B cell (primary cell): ENCODE measurements around the gene GLB1L2. TPM values are rescaled to one million over a fixed set of nuclear protein-coding genes. Genes with fewer than 3 reads are reported as not detected.

ENCODE experiments used
- ATAC-seq: fragments of 200-7000 bp; cut with Tn5 transposase; one replicate; pipeline ENCODE4 v1.10.0; 2021; ENCODE audit warnings: low read depth, mild to moderate bottlenecking, moderate number of reproducible peaks, moderate library complexity
- CTCF ChIA-PET: fragments of 350-600 bp; sonication (Branson Sonifier 250); formaldehyde crosslinking; loops from one replicate; lab custom pipeline; 2021; ENCODE audit warnings: antibody characterized with exemption, inconsistent platforms; lab: Charles Lee
- POLR2A ChIA-PET: fragments of 350-600 bp; sonication (Branson Sonifier 250); formaldehyde crosslinking; loops from one replicate; lab custom pipeline; 2021; ENCODE audit warnings: antibody characterized with exemption; lab: Charles Lee
- DNase-seq: peaks from one replicate; pipeline ENCODE4 v3.0.0; 2013
- H2AFZ ChIP-seq: 2 replicates; pipeline ENCODE4 v1.6.1; 2012; ENCODE audit warnings: mild to moderate bottlenecking, low read depth, low read length; ENCODE audit not compliant: insufficient read depth, poor library complexity, severe bottlenecking
- H3K27ac ChIP-seq, 2 donors: 1 replicate in 1 of 2; 2 replicates in 1 of 2; pipeline ENCODE4 v1.5.1; 2012 to 2013; ENCODE audit warnings: low read length in 2 of 2, mild to moderate bottlenecking in 2 of 2, moderate library complexity in 1 of 2
- H3K27me3 ChIP-seq, 4 experiments: fragments of 200-600 bp in 1 of 4; sonication (generic) in 1 of 4; replicated peaks in 1 of 4; 1 replicate in 2 of 4; 2 replicates in 2 of 4; pipeline versions ENCODE4 v1.6.1 to v1.7.0; 2013 to 2016; ENCODE audit warnings: low read length in 3 of 4, mild to moderate bottlenecking in 2 of 4, mixed read lengths in 1 of 4, moderate library complexity in 1 of 4; ENCODE audit not compliant: insufficient read depth in 4 of 4, control insufficient read depth in 3 of 4; ENCODE audit errors: control extremely low read depth in 1 of 4
- H3K36me3 ChIP-seq, 2 experiments: replicated peaks in 1 of 2; 1 replicate in 1 of 2; 2 replicates in 1 of 2; pipeline versions ENCODE4 v1.6.1 to v1.7.1; 2013; ENCODE audit warnings: low read length in 1 of 2; ENCODE audit not compliant: insufficient read depth in 2 of 2, control insufficient read depth in 1 of 2; ENCODE audit errors: control extremely low read depth in 1 of 2, extremely low read depth in 1 of 2
- H3K4me1 ChIP-seq, 2 donors: fragments of 200-600 bp in 1 of 2; sonication (generic) in 1 of 2; 1 replicate in 1 of 2; 2 replicates in 1 of 2; pipeline versions ENCODE4 v1.5.1 to v1.6.1; 2013 to 2017; ENCODE audit warnings: low read length in 2 of 2; ENCODE audit not compliant: control insufficient read depth in 2 of 2, insufficient read depth in 2 of 2
- H3K4me2 ChIP-seq: replicated peaks from 2 replicates; pipeline ENCODE3; 2012; ENCODE audit warnings: mild to moderate bottlenecking, low read depth, low read length; ENCODE audit not compliant: poor library complexity, severe bottlenecking
- H3K4me3 ChIP-seq, 5 experiments: fragments of 200-600 bp in 1 of 5; sonication (generic) in 1 of 5; 1 replicate in 3 of 5; 2 replicates in 2 of 5; pipeline versions ENCODE4 v1.5.1 to v1.7.0; 2011 to 2016; ENCODE audit warnings: low read length in 4 of 5, mild to moderate bottlenecking in 4 of 5, low read depth in 2 of 5, control low read depth in 1 of 5, moderate library complexity in 1 of 5; ENCODE audit not compliant: insufficient read depth in 1 of 5; ENCODE audit errors: control extremely low read depth in 1 of 5, extremely low read depth in 1 of 5
- H3K79me2 ChIP-seq: fragments of 200-600 bp; sonication (generic); one replicate; pipeline ENCODE4 v1.6.0; 2016; ENCODE audit warnings: low read length; ENCODE audit not compliant: control insufficient read depth, insufficient read depth
- H3K9ac ChIP-seq: fragments of 200-600 bp; sonication (generic); 2 replicates; pipeline ENCODE4 v1.6.1; 2017; ENCODE audit warnings: mild to moderate bottlenecking, low read length, moderate library complexity
- H3K9me3 ChIP-seq, 3 donors: one replicate each; pipeline versions ENCODE4 v1.6.1 to v1.7.1; 2013; ENCODE audit warnings: low read length in 2 of 3; ENCODE audit not compliant: control insufficient read depth in 2 of 3, insufficient read depth in 1 of 3; ENCODE audit errors: control extremely low read depth in 1 of 3
- H4K20me1 ChIP-seq: 2 replicates; pipeline ENCODE4 v1.6.0; 2012; ENCODE audit warnings: mild to moderate bottlenecking, low read length; ENCODE audit not compliant: insufficient read depth, control insufficient read depth, poor library complexity, severe bottlenecking
- H3K27ac Mint-ChIP-seq: one replicate; pipeline ENCODE4 v1.8.0; 2021; ENCODE audit warnings: mixed read lengths
- H3K27me3 Mint-ChIP-seq: one replicate; pipeline ENCODE4 v1.8.0; 2021; ENCODE audit warnings: mixed read lengths
- H3K4me1 Mint-ChIP-seq: one replicate; pipeline ENCODE4 v1.8.0; 2021; ENCODE audit warnings: mixed read lengths
- H3K4me3 Mint-ChIP-seq: one replicate; pipeline ENCODE4 v1.8.0; 2021; ENCODE audit warnings: mixed read lengths
- H3K9me3 Mint-ChIP-seq: one replicate; pipeline ENCODE4 v1.8.0; 2022; ENCODE audit warnings: mixed read lengths; ENCODE audit not compliant: insufficient read depth
- CTCF ChIP-seq: fragments of 200-600 bp; IDR thresholded peaks from one replicate; pipeline ENCODE4 v1.8.0; 2022; ENCODE audit warnings: antibody characterized with exemption, mild to moderate bottlenecking
- EZH2 ChIP-seq: IDR thresholded peaks from 2 replicates; pipeline ENCODE4 v1.6.1; 2012; ENCODE audit warnings: borderline replicate concordance, low read depth, mild to moderate bottlenecking, moderate library complexity, low read length; ENCODE audit not compliant: insufficient read depth, poor library complexity, severe bottlenecking
- WGBS: methylation state at CpG from one replicate; pipeline ENCODE4 v1.1.5; 2013; ENCODE audit warnings: missing lambda C conversion rate; ENCODE audit not compliant: insufficient coverage; 5-methylcytosine and 5-hydroxymethylcytosine counted together
- intact Hi-C: fragments of 100-400 bp; cut with micrococcal nuclease; formaldehyde crosslinking; loops from one replicate; pipeline ENCODE4 v1.10.0; 2022
- polyA plus RNA-seq: library from polyadenylated mRNA; depleted of rRNA; stranded (reverse); fragments of >200 nt; gene quantifications from 2 replicates; pipeline ENCODE4 v1.2.3, GENCODE V29; 2012
- total RNA-seq, 2 donors: library from RNA; stranded (reverse); fragments of 120-200 nt in 1 of 2; gene quantifications; 1 replicate in 1 of 2; 2 replicates in 1 of 2; pipeline versions ENCODE4 v1.2.3 to v1.2.4, GENCODE V29; 2013 to 2022

GLB1L2 gene
- total and polyA plus RNA-seq, 2 donors (not counting 1 experiment from before 2014, with no cell fraction given) = 0.31 to 0.44 TPM

- intact Hi-C loops = no loop called here
- Histone ChIP-seq H3K79me2 (no peaks in the 10 kb centered on the region), H3K27ac (no peak overlapping the region), H3K9ac (no peak overlapping the region), H3K4me3 (no peak overlapping the region), H3K4me1 (no peaks in the 10 kb centered on the region), H3K4me2 (no peak overlapping the region), H3K9me3 (peaks cover 0 to 3% (median 0%) of the 10 kb centered on the region in 3 donors), H3K36me3 (no peaks in the 10 kb centered on the region), H3K27me3 (no peaks in the 10 kb centered on the region), H2AFZ (no peak overlapping the region), H4K20me1 (no peaks in the 10 kb centered on the region)
- TF ChIP-seq EZH2 = no peak
- TF ChIP-seq CTCF = no peak
- POLR2A ChIA-PET = no interaction called here
- CTCF ChIA-PET = no interaction called here
- ATAC-seq (no peak), DNase-seq (no peak)
- WGBS = no CpG with 5 or more reads among the region's 6 CpGs
- peaks cover 11% of the 10 kb centered on the region for H3K27me3 Mint-ChIP-seq
- peaks cover 3% of the 10 kb centered on the region for H3K9me3 Mint-ChIP-seq
- no peak overlapping the region for H3K4me3 Mint-ChIP-seq
- H3K4me1 Mint-ChIP-seq = peaks cover 4% of the 10 kb centered on the region
- H3K27ac Mint-ChIP-seq = no peak overlapping the region
Measured at GRCh38 chr11:134349109-134349801, 17.5 kb downstream of the GLB1L2 start.

- CTCF ChIA-PET = no interaction called here
- ATAC-seq = no peak
Measured at GRCh38 chr11:134349802-134350355, 18.1 kb downstream of the GLB1L2 start.

More at GRCh38 chr11:134349802-134350355, 18.1 kb downstream of the GLB1L2 start:
- Mint-ChIP-seq H3K27ac (no peak overlapping the region), H3K9me3 (peaks cover 3% of the 10 kb centered on the region), H3K4me1 (peaks cover 4% of the 10 kb centered on the region), H3K4me3 (no peak overlapping the region), H3K27me3 (peaks cover 11% of the 10 kb centered on the region)
- no peak overlapping the region for H3K4me3 ChIP-seq
- no peak for TF ChIP-seq EZH2
- no peak for TF ChIP-seq CTCF
- no peak overlapping the region for H3K27ac ChIP-seq
- POLR2A ChIA-PET = no interaction called here
- H4K20me1 ChIP-seq = no peaks in the 10 kb centered on the region
- H2AFZ ChIP-seq = no peak overlapping the region
- H3K9ac ChIP-seq = no peak overlapping the region
- H3K27me3 ChIP-seq = no peaks in the 10 kb centered on the region
- intact Hi-C loops = no loop called here
- no peak for DNase-seq
- H3K79me2 ChIP-seq = no peaks in the 10 kb centered on the region
- H3K9me3 ChIP-seq = peaks cover 0 to 3% (median 0%) of the 10 kb centered on the region in 3 donors
- H3K36me3 ChIP-seq = no peaks in the 10 kb centered on the region
- 92% methylated on average over 9 of the region's 10 CpGs for WGBS
- no peak overlapping the region for H3K4me2 ChIP-seq
- H3K4me1 ChIP-seq = no peaks in the 10 kb centered on the region
